Measurements from ENCODE around the gene PHF2.

The PHF2 gene

GRCh38 chr9:93603011-93603410 lies 26.6 kb downstream of the PHF2 start:
- DNase-seq = no peak

GRCh38 chr9:93603906-93604326 lies 27.5 kb downstream of the PHF2 start:
- DNase-seq = no peak

GRCh38 chr9:93606187-93606586 lies 29.8 kb downstream of the PHF2 start:
- DNase-seq = no peak

- DNase-seq = no peak
These were observed 33.8 kb downstream of the PHF2 start for GRCh38 chr9:93610206-93610605.

GRCh38 chr9:93612052-93612795 lies 35.8 kb downstream of the PHF2 start:
- no peak for DNase-seq

GRCh38 chr9:93612796-93613154 lies 36.4 kb downstream of the PHF2 start:
- no peak for DNase-seq

GRCh38 chr9:93613174-93613573 lies 36.8 kb downstream of the PHF2 start:
- DNase-seq = no peak

GRCh38 chr9:93613791-93614190 lies 37.4 kb downstream of the PHF2 start:
- DNase-seq = no peak

- no peak for DNase-seq
These were observed 38.6 kb downstream of the PHF2 start for GRCh38 chr9:93614830-93615468.

- no peak for DNase-seq
These were observed 39.7 kb downstream of the PHF2 start for GRCh38 chr9:93616044-93616443.

- DNase-seq = no peak
These were observed 40.9 kb downstream of the PHF2 start for GRCh38 chr9:93617273-93617672.

- DNase-seq = no peak
These were observed 42.9 kb downstream of the PHF2 start for GRCh38 chr9:93619272-93619775.

GRCh38 chr9:93620041-93620506 lies 43.7 kb downstream of the PHF2 start:
- no peak for DNase-seq

- no peak for DNase-seq
These were observed 44.8 kb downstream of the PHF2 start for GRCh38 chr9:93620881-93621820.

- no peak for DNase-seq
These were observed 45.5 kb downstream of the PHF2 start for GRCh38 chr9:93621922-93622321.

GRCh38 chr9:93622691-93623090 lies 46.3 kb downstream of the PHF2 start:
- DNase-seq = no peak

GRCh38 chr9:93623753-93624152 lies 47.4 kb downstream of the PHF2 start:
- no peak for DNase-seq

GRCh38 chr9:93624431-93624834 lies 48.0 kb downstream of the PHF2 start:
- no peak for DNase-seq

- DNase-seq = no peak
These were observed 48.6 kb downstream of the PHF2 start for GRCh38 chr9:93624977-93625376.

GRCh38 chr9:93629920-93630319 lies 53.5 kb downstream of the PHF2 start:
- no peak for DNase-seq

GRCh38 chr9:93630806-93631411 lies 54.5 kb downstream of the PHF2 start:
- no peak for DNase-seq

GRCh38 chr9:93633492-93634221 lies 57.3 kb downstream of the PHF2 start:
- no peak for DNase-seq

Data from EL (cell line).